ENCODE data around the gene SLC39A10. TPM values are rescaled to one million over a fixed set of nuclear protein-coding genes. Genes with fewer than 3 reads are reported as not detected.

The SLC39A10 gene
- total and polyA plus RNA-seq, 10 of the 15 experiments (the other 5 are each of a cell fraction or from before 2014, with no cell fraction given): 2.0 to 23.6 (median 7.9) TPM

DNA sequence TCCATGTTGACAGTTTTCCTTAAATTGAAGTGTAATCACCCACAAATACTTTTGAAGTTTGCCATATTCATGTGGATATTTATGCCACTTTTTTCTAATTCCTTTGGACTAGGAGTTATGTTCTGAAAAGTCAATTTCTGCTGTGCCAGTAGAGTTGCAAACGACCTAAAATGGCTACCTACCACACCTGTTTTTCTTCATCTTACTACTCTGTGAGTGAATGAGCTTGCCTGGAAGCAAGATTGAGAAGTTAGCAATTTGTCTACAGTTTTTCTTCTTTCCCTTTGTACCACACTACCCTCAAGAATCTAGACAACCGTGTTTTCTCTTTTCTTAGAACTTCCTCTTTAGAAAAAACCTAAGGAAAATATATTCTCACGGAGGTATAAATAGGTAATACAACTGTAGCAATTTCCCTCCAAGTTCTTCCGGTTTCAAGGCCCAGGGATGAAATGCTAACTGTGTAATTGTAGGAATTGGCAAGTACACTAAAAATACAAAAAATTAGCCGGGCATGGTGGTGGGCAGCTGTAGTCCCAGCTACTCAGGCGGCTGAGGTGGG is 7.3 kb upstream of the SLC39A10 start:
- ATAC-seq (peak; percentile 47), FAIRE-seq (peak; percentile 62), DNase-seq (ENCODE audit: low read depth, low spot score) (no peak)
- H3K4me3 ChIP-seq: peak overlapping the region; percentile 17; the same call in 1 of the 2 replicates
- no peaks in the 10 kb centered on the region for H3K79me2 ChIP-seq (ENCODE audit: control insufficient read depth, insufficient read depth, low read length)
- CTCF ChIA-PET: interaction anchor here (0.8 to 4.1 kb wide), 7 partner anchors 10 to 116 kb away, joined by 3 to 23 read pairs (median 3); no protein-coding TSS in a partner anchor
- no peaks in the 10 kb centered on the region for H3K27me3 ChIP-seq (replicated peaks in 1 of 2; ENCODE audit: control insufficient read depth in 2 of 2, insufficient read depth in 2 of 2, low read length in 1 of 2)
- no peaks in the 10 kb centered on the region for H3K36me3 ChIP-seq (ENCODE audit: control insufficient read depth in 2 of 2, insufficient read depth in 2 of 2, low read length in 1 of 2)
- H4K20me1 ChIP-seq (ENCODE audit: control insufficient read depth, insufficient read depth): no peaks in the 10 kb centered on the region
- intact Hi-C loops (cut with micrococcal nuclease; ENCODE audit: unreplicated experiment) (loop anchor here (10.0 kb wide), 2 partner anchors 515 to 595 kb away; no protein-coding TSS in a partner anchor), in situ Hi-C loops (cut with MboI) (loop anchor here (10.0 kb wide), 1 partner anchor 155 kb away; no protein-coding TSS in a partner anchor)
- H3K9me3 ChIP-seq (replicated peaks; ENCODE audit: control insufficient read depth, insufficient read depth, low read length): no peaks in the 10 kb centered on the region
- SMC1A ChIA-PET (ENCODE audit: uncharacterized antibody, unreplicated experiment): interaction anchor here (0.7 to 6.9 kb wide), 11 partner anchors 11 to 1206 kb away, joined by 3 to 61 read pairs (median 4); no protein-coding TSS in a partner anchor
- BruUV-seq (replicated peaks): TSS peak; percentile 97
- POLR2A ChIA-PET: interaction anchor here (0.6 to 2.9 kb wide), 5 partner anchors 22 to 115 kb away, joined by 3 to 19 read pairs (median 5); no protein-coding TSS in a partner anchor
- WGBS (ENCODE audit: insufficient coverage, insufficient replicate concordance, low lambda C conversion rate, missing lambda C conversion rate): 25% methylated on average over 6 of the region's 6 CpGs
- H3K4me2 ChIP-seq (ENCODE audit: control insufficient read depth, insufficient read depth): peak overlapping the region; percentile 78
- H3K27ac ChIP-seq (ENCODE audit: control insufficient read depth, insufficient read depth): peak overlapping the region; percentile 80
- peaks cover 20% of the 10 kb centered on the region for H3K4me1 ChIP-seq (ENCODE audit: control insufficient read depth, insufficient read depth, low read length)
- H3K9ac ChIP-seq (ENCODE audit: control insufficient read depth, insufficient read depth, low read length): peak overlapping the region; percentile 26
- RAD21 ChIA-PET (ENCODE audit: unreplicated experiment): interaction anchor here (0.7 to 5.3 kb wide), 8 partner anchors 10 to 627 kb away, joined by 3 to 49 read pairs (median 11); partner anchors contain the start of gene DNAH7
- peak overlapping the region; percentile 81 for H2AFZ ChIP-seq (ENCODE audit: control insufficient read depth, low read depth, low read length)
- no peak for TF ChIP-seq SRF (IDR thresholded peaks at IDR 0.05; ENCODE audit: low read depth in 2 of 2, low read length in 2 of 2)
- no peak for TF ChIP-seq EGR1 (IDR thresholded peaks at IDR 0.05; ENCODE audit: borderline replicate concordance in 1 of 2, low read depth in 2 of 2, low read length in 2 of 2)
- 0 out of 2 replicates have a peak, but pooled peaks have one; percentile 2 for TF ChIP-seq TBL1XR1 (IDR thresholded peaks at IDR 0.05; ENCODE audit: low read depth, low read length)
- TF ChIP-seq, protein P1, sequence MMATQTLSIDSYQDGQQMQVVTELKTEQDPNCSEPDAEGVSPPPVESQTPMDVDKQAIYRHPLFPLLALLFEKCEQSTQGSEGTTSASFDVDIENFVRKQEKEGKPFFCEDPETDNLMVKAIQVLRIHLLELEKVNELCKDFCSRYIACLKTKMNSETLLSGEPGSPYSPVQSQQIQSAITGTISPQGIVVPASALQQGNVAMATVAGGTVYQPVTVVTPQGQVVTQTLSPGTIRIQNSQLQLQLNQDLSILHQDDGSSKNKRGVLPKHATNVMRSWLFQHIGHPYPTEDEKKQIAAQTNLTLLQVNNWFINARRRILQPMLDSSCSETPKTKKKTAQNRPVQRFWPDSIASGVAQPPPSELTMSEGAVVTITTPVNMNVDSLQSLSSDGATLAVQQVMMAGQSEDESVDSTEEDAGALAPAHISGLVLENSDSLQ (IDR thresholded peaks at IDR 0.05): no peak
- TF ChIP-seq SIN3A (IDR thresholded peaks at IDR 0.05; ENCODE audit: low read depth, low read length): no peak
- no peak for TF ChIP-seq MEF2A (IDR thresholded peaks at IDR 0.05; ENCODE audit: insufficient read depth, low read depth, low read length)
- no peak for TF ChIP-seq PML (IDR thresholded peaks at IDR 0.05; ENCODE audit: low read length)
- TF ChIP-seq GABPA (IDR thresholded peaks at IDR 0.05; ENCODE audit: low read depth): no peak
- TF ChIP-seq, protein P2, sequence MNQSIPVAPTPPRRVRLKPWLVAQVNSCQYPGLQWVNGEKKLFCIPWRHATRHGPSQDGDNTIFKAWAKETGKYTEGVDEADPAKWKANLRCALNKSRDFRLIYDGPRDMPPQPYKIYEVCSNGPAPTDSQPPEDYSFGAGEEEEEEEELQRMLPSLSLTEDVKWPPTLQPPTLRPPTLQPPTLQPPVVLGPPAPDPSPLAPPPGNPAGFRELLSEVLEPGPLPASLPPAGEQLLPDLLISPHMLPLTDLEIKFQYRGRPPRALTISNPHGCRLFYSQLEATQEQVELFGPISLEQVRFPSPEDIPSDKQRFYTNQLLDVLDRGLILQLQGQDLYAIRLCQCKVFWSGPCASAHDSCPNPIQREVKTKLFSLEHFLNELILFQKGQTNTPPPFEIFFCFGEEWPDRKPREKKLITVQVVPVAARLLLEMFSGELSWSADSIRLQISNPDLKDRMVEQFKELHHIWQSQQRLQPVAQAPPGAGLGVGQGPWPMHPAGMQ (IDR thresholded peaks at IDR 0.05; ENCODE audit: borderline replicate concordance): no peak
- TF ChIP-seq CREB1 (IDR thresholded peaks at IDR 0.05; ENCODE audit: low read depth): no peak
- TF ChIP-seq, protein P3, sequence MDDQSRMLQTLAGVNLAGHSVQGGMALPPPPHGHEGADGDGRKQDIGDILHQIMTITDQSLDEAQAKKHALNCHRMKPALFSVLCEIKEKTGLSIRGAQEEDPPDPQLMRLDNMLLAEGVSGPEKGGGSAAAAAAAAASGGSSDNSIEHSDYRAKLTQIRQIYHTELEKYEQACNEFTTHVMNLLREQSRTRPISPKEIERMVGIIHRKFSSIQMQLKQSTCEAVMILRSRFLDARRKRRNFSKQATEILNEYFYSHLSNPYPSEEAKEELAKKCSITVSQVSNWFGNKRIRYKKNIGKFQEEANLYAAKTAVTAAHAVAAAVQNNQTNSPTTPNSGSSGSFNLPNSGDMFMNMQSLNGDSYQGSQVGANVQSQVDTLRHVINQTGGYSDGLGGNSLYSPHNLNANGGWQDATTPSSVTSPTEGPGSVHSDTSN (IDR thresholded peaks at IDR 0.05; ENCODE audit: insufficient replicate concordance, low read depth, low read length): no peak
- TF ChIP-seq, protein P4, sequence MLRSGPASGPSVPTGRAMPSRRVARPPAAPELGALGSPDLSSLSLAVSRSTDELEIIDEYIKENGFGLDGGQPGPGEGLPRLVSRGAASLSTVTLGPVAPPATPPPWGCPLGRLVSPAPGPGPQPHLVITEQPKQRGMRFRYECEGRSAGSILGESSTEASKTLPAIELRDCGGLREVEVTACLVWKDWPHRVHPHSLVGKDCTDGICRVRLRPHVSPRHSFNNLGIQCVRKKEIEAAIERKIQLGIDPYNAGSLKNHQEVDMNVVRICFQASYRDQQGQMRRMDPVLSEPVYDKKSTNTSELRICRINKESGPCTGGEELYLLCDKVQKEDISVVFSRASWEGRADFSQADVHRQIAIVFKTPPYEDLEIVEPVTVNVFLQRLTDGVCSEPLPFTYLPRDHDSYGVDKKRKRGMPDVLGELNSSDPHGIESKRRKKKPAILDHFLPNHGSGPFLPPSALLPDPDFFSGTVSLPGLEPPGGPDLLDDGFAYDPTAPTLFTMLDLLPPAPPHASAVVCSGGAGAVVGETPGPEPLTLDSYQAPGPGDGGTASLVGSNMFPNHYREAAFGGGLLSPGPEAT (IDR thresholded peaks at IDR 0.05; ENCODE audit: low read depth): 0 out of 2 replicates have a peak, but pooled peaks have one; percentile 30
- TF ChIP-seq EP300 (IDR thresholded peaks at IDR 0.05; ENCODE audit: borderline replicate concordance in 1 of 2, control insufficient read depth in 1 of 2, low read depth in 2 of 2, low read length in 2 of 2): no peak; a peak in 1 of 4 replicates
- TF ChIP-seq SMARCA5 (IDR thresholded peaks at IDR 0.05): no peak
- TF ChIP-seq MYB (IDR thresholded peaks at IDR 0.05; ENCODE audit: borderline replicate concordance, low read depth, low read length): no peak
- no peak for TF ChIP-seq EZH2 (IDR thresholded peaks at IDR 0.05; ENCODE audit: borderline replicate concordance, control insufficient read depth, low read depth, low read length)
- no peak for TF ChIP-seq ZNF274 (IDR thresholded peaks at IDR 0.05; ENCODE audit: insufficient read depth, insufficient read length)
- no peak for TF ChIP-seq POLR2A (IDR thresholded peaks at IDR 0.05; ENCODE audit: low read depth, low read length)
- TF ChIP-seq CREM (IDR thresholded peaks at IDR 0.05; ENCODE audit: low read depth): 0 out of 2 replicates have a peak, but pooled peaks have one; percentile 3

All from GM12878 (cell line).